H1 (cell line): ENCODE data around the gene HIBADH. TPM values are rescaled to one million over a fixed set of nuclear protein-coding genes. Genes with fewer than 3 reads are reported as not detected.

Source experiments
- CTCF ChIA-PET: fragments of 300-600 bp; sonication (Branson Sonifier 250); formaldehyde crosslinking; loops from one replicate; lab custom pipeline; 2021; ENCODE audit not compliant: partially characterized antibody; lab: Charles Lee
- POLR2A ChIA-PET: fragments of 300-600 bp; sonication (Branson Sonifier 250); formaldehyde crosslinking; loops from one replicate; lab custom pipeline; 2021; ENCODE audit warnings: inconsistent platforms; ENCODE audit not compliant: partially characterized antibody; lab: Charles Lee
- DNase-seq, 2 experiments: peaks; one replicate each; pipeline versions ENCODE4 v3.0.0 to v3.0.0-alpha.2; 2010 to 2022; ENCODE audit warnings: low spot score in 2 of 2, low read depth in 1 of 2, mixed read lengths in 1 of 2
- FAIRE-seq: peaks from 2 replicates; lab custom pipeline; 2011; peaks lifted over from hg19 to GRCh38; lab: Jason Lieb, UNC
- H2AFZ ChIP-seq: 2 replicates; pipeline ENCODE4 v1.8.1; 2012; ENCODE audit warnings: low read length, inconsistent platforms
- H2AK5ac ChIP-seq: 2 replicates; pipeline ENCODE4 v1.6.1; 2013; ENCODE audit warnings: low read depth, low read length
- H2BK120ac ChIP-seq: replicated peaks from 2 replicates; pipeline ENCODE3; 2013; ENCODE audit warnings: low read depth, low read length, inconsistent platforms
- H2BK12ac ChIP-seq: 2 replicates; pipeline ENCODE4 v1.6.1; 2013; ENCODE audit warnings: low read depth, low read length
- H2BK15ac ChIP-seq: 2 replicates; pipeline ENCODE4 v1.6.1; 2013; ENCODE audit warnings: low read length
- H2BK20ac ChIP-seq: 2 replicates; pipeline ENCODE4 v1.6.1; 2013; ENCODE audit warnings: low read length
- H2BK5ac ChIP-seq: 2 replicates; pipeline ENCODE4 v1.6.1; 2013; ENCODE audit warnings: low read depth, low read length
- H3K14ac ChIP-seq: 2 replicates; pipeline ENCODE4 v1.6.1; 2013; ENCODE audit warnings: inconsistent platforms; ENCODE audit not compliant: insufficient read length
- H3K18ac ChIP-seq: 2 replicates; pipeline ENCODE4 v1.6.1; 2013; ENCODE audit warnings: low read length; ENCODE audit errors: extremely low read depth
- H3K23ac ChIP-seq: 2 replicates; pipeline ENCODE4 v1.6.1; 2013; ENCODE audit warnings: inconsistent platforms; ENCODE audit not compliant: insufficient read length
- H3K23me2 ChIP-seq: 2 replicates; pipeline ENCODE4 v1.6.1; 2013; ENCODE audit warnings: low read depth, low read length
- H3K27ac ChIP-seq: 2 replicates; pipeline ENCODE4 v1.6.1; 2011; ENCODE audit warnings: low read depth, low read length, inconsistent platforms
- H3K27me3 ChIP-seq, 4 experiments: replicated peaks in 1 of 4; 1 replicate in 1 of 4; 2 replicates in 3 of 4; pipeline versions ENCODE4 v1.6.1 to v1.8.1; 2011 to 2013; ENCODE audit warnings: low read length in 3 of 4, mild to moderate bottlenecking in 3 of 4, inconsistent platforms in 2 of 4, mixed read lengths in 2 of 4, moderate library complexity in 1 of 4; ENCODE audit not compliant: control insufficient read depth in 3 of 4, insufficient read depth in 3 of 4; ENCODE audit errors: extremely low read depth in 1 of 4
- H3K36me3 ChIP-seq, 4 experiments: 2 replicates each; pipeline versions ENCODE4 v1.6.1 to v1.8.1; 2011 to 2013; ENCODE audit warnings: mild to moderate bottlenecking in 4 of 4, low read length in 3 of 4, moderate library complexity in 2 of 4, control low read depth in 1 of 4, inconsistent platforms in 1 of 4; ENCODE audit not compliant: insufficient read depth in 4 of 4, control insufficient read depth in 2 of 4
- H3K4ac ChIP-seq: replicated peaks from 2 replicates; pipeline ENCODE3; 2013; ENCODE audit warnings: low read length, low read depth, mixed read lengths, inconsistent platforms; ENCODE audit not compliant: insufficient read length
- H3K4me1 ChIP-seq, 4 experiments: replicated peaks in 1 of 4; 1 replicate in 1 of 4; 2 replicates in 3 of 4; pipeline versions ENCODE4 v1.6.1 to v1.8.1; 2011 to 2013; ENCODE audit warnings: low read length in 3 of 4, inconsistent platforms in 2 of 4, mixed read lengths in 1 of 4; ENCODE audit not compliant: insufficient read depth in 4 of 4, control insufficient read depth in 3 of 4
- H3K4me2 ChIP-seq, 2 experiments: 2 replicates each; pipeline versions ENCODE4 v1.6.1 to v1.8.1; 2011 to 2013; ENCODE audit warnings: low read depth in 2 of 2, low read length in 2 of 2, control low read depth in 1 of 2, inconsistent platforms in 1 of 2, mild to moderate bottlenecking in 1 of 2; ENCODE audit not compliant: insufficient read depth in 1 of 2
- H3K4me3 ChIP-seq, 4 experiments: fragments of 200-600, 300-600 bp in 1 of 4; sonication (generic), shearing (Covaris generic), sonication (Bioruptor Twin) in 1 of 4; 2 replicates each; pipeline versions ENCODE4 v1.5.1 to v1.8.1; 2011 to 2016; ENCODE audit warnings: low read length in 4 of 4, low read depth in 3 of 4, control low read depth in 2 of 4, inconsistent platforms in 2 of 4, mild to moderate bottlenecking in 2 of 4, mixed read lengths in 1 of 4, moderate library complexity in 1 of 4; ENCODE audit not compliant: insufficient read depth in 2 of 4; ENCODE audit errors: extremely low read depth in 1 of 4
- H3K56ac ChIP-seq: replicated peaks from 2 replicates; pipeline ENCODE3; 2013; ENCODE audit warnings: low read depth, mild to moderate bottlenecking, mixed read lengths, low read length, inconsistent platforms; ENCODE audit not compliant: insufficient read length
- H3K79me1 ChIP-seq: 2 replicates; pipeline ENCODE4 v1.6.1; 2013; ENCODE audit warnings: low read depth, low read length, control low read depth
- H3K79me2 ChIP-seq, 2 experiments: 2 replicates each; pipeline versions ENCODE4 v1.6.1 to v1.8.1; 2012 to 2013; ENCODE audit warnings: low read length in 2 of 2, mild to moderate bottlenecking in 2 of 2, inconsistent platforms in 1 of 2; ENCODE audit not compliant: insufficient read depth in 2 of 2, control insufficient read depth in 1 of 2
- H3K9ac ChIP-seq, 4 experiments: replicated peaks in 1 of 4; 1 replicate in 1 of 4; 2 replicates in 3 of 4; pipeline versions ENCODE4 v1.6.1 to v1.8.1; 2011 to 2013; ENCODE audit warnings: low read depth in 3 of 4, low read length in 3 of 4, control low read depth in 2 of 4, mild to moderate bottlenecking in 2 of 4, moderate library complexity in 2 of 4, inconsistent platforms in 1 of 4; ENCODE audit errors: extremely low read depth in 1 of 4
- H3K9me3 ChIP-seq, 2 experiments: 2 replicates each; pipeline versions ENCODE4 v1.6.1 to v1.8.1; 2012 to 2013; ENCODE audit warnings: mild to moderate bottlenecking in 2 of 2, moderate library complexity in 2 of 2, control low read depth in 1 of 2, inconsistent platforms in 1 of 2, low read depth in 1 of 2, low read length in 1 of 2, mixed read lengths in 1 of 2; ENCODE audit not compliant: insufficient read depth in 2 of 2
- H4K20me1 ChIP-seq, 2 experiments: replicated peaks in 1 of 2; 2 replicates each; pipeline versions ENCODE3 to v1.8.1; 2011 to 2013; ENCODE audit warnings: inconsistent platforms in 2 of 2, low read length in 2 of 2, mild to moderate bottlenecking in 1 of 2; ENCODE audit not compliant: insufficient read depth in 2 of 2, control insufficient read depth in 1 of 2
- H4K5ac ChIP-seq: 2 replicates; pipeline ENCODE4 v1.6.1; 2013; ENCODE audit warnings: low read length, low read depth, mixed read lengths, inconsistent platforms; ENCODE audit not compliant: insufficient read length
- H4K8ac ChIP-seq: 2 replicates; pipeline ENCODE4 v1.8.0; 2013; ENCODE audit warnings: mild to moderate bottlenecking, moderate library complexity, low read length, inconsistent platforms; ENCODE audit not compliant: insufficient read depth; ENCODE audit errors: extremely low read depth
- H4K91ac ChIP-seq: replicated peaks from 2 replicates; pipeline ENCODE3; 2013; ENCODE audit warnings: low read length, mixed read lengths, inconsistent platforms; ENCODE audit not compliant: insufficient read length
- CTBP2 ChIP-seq: IDR thresholded peaks from 2 replicates; pipeline ENCODE4 v1.7.0; 2011; ENCODE audit warnings: borderline replicate concordance, mild to moderate bottlenecking, moderate library complexity, mixed read lengths, low read length; ENCODE audit not compliant: insufficient read depth, insufficient read length
- TEAD4 ChIP-seq: IDR thresholded peaks from 2 replicates; pipeline ENCODE4 v1.6.1; 2012; ENCODE audit warnings: low read depth, low read length, inconsistent platforms, mixed read lengths
- polyA plus RNA-seq, 7 experiments: library from polyadenylated mRNA; depleted of rRNA in 3 of 7; stranded (reverse) in 5 of 7; unstranded in 2 of 7; fragments of >200 nt in 5 of 7; fragments of 200-250 nt in 2 of 7; gene quantifications; 1 replicate in 5 of 7; 2 replicates in 1 of 7; 4 replicates in 1 of 7; pipeline versions ENCODE4 v1.2.1 to v1.2.3, GENCODE V29; 2011 to 2013; ENCODE audit warnings: missing spikeins in 2 of 7, mixed read lengths in 2 of 7
- total RNA-seq: library from RNA; stranded (reverse); fragmentation: NEBNext Ultra II Directional; extraction: Animal tissue kit (Norgen Biotek cat#: 25700); gene quantifications from 2 replicates; pipeline ENCODE4 v1.2.1, GENCODE V29; 2021

HIBADH gene
- total and polyA plus RNA-seq, 2 of the 8 experiments (the other 6 are each of a cell fraction or from before 2014, with no cell fraction given): 30.1 to 39.5 TPM

DNA sequence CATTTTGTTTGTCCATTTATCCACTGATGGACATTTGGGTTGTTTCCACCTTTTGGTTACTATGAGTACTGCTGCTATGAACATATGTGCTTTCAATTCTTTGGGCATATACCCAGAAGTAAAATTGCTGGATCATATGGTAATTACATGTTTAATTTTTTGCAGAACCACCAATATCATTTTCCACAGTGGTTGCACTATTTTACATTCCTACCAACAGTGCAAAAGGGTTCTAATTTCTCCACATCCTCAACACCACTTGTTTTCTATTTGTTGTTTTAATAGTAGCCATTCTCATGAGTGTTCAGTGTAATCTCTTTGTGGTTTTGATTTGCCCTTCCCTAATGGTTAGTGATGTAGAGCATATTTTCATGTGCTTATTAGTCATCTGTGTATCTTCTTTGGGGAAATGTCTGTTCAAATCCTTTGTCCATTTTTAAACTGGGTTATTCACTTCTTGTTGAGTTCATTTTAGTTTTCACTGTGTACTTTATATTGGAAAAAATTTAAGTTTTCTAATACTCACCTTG, 101.9 kb downstream of the HIBADH start:
- Histone ChIP-seq H3K4me2 (no peak overlapping the region), H2AK5ac (no peak overlapping the region), H3K14ac (no peak overlapping the region), H3K79me2 (no peaks in the 10 kb centered on the region), H4K20me1 (no peaks in the 10 kb centered on the region), H2AFZ (no peak overlapping the region), H2BK12ac (no peak overlapping the region), H3K23me2 (no peaks in the 10 kb centered on the region), H3K23ac (no peak overlapping the region), H3K4me1 (peaks cover 0 to 3% (median 0%) of the 10 kb centered on the region in 4 experiments; a peak in 3 of 7 replicates), H2BK5ac (no peak overlapping the region), H4K5ac (no peak overlapping the region), H4K91ac (no peak overlapping the region), H3K4me3 (no peak overlapping the region), H3K18ac (no peak overlapping the region), H2BK20ac (no peak overlapping the region), H3K56ac (no peak overlapping the region), H3K27ac (no peak overlapping the region), H3K4ac (no peak overlapping the region), H4K8ac (no peak overlapping the region), H3K9me3 (peaks cover 6% of the 10 kb centered on the region in 2 experiments; a peak in 2 of 4 replicates), H2BK15ac (no peak overlapping the region), H3K27me3 (no peaks in the 10 kb centered on the region), H3K9ac (no peak overlapping the region), H2BK120ac (no peak overlapping the region), H3K36me3 (no peaks in the 10 kb centered on the region), H3K79me1 (no peaks in the 10 kb centered on the region)
- DNase-seq (no peak), FAIRE-seq (no peak)
- TF ChIP-seq TEAD4 (no peak), CTBP2 (no peak)
- CTCF ChIA-PET: no interaction called here
- POLR2A ChIA-PET: no interaction called here
